Peyer's patch (tissue), 4 donors: ENCODE results near the gene MEN1.

Source experiments
- POLR2A ChIP-seq, 2 donors: fragments of 450-650 bp; IDR thresholded peaks; one replicate each; pipeline ENCODE4 v1.5.1; 2017; ENCODE audit warnings: antibody characterized with exemption in 2 of 2, mild to moderate bottlenecking in 2 of 2, moderate library complexity in 2 of 2
- TF ChIP-seq, protein P1 (sequence below), 6 experiments: fragments of 450-650 bp in 4 of 6; fragments of 200-600 bp in 2 of 6; sonication (generic) in 1 of 6; IDR thresholded peaks; one replicate each; pipeline ENCODE4 v1.5.1; 2017 to 2019; ENCODE audit warnings: antibody characterized with exemption in 6 of 6, mild to moderate bottlenecking in 3 of 6, moderate library complexity in 1 of 6

DNA sequence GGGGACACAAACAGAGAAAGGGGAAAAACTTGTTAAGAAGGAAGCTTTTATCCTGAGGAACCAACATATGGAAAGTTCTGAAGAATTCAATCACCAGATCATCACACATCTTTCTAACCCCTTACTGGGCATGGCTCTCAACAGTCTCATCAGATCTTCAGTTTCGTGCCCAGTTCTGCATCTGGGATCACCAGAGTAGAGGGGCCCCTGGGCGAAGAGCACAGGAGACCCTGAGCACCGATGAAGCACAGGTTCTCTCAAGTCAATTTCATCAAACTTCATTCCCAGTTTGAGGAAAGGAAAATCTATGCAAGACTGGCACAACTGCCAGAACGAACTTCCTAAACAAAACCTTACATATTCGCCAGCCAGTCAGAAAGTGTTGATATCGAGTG is 42.1 kb downstream of the MEN1 start:
- TF ChIP-seq, protein P1, sequence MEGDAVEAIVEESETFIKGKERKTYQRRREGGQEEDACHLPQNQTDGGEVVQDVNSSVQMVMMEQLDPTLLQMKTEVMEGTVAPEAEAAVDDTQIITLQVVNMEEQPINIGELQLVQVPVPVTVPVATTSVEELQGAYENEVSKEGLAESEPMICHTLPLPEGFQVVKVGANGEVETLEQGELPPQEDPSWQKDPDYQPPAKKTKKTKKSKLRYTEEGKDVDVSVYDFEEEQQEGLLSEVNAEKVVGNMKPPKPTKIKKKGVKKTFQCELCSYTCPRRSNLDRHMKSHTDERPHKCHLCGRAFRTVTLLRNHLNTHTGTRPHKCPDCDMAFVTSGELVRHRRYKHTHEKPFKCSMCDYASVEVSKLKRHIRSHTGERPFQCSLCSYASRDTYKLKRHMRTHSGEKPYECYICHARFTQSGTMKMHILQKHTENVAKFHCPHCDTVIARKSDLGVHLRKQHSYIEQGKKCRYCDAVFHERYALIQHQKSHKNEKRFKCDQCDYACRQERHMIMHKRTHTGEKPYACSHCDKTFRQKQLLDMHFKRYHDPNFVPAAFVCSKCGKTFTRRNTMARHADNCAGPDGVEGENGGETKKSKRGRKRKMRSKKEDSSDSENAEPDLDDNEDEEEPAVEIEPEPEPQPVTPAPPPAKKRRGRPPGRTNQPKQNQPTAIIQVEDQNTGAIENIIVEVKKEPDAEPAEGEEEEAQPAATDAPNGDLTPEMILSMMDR (IDR thresholded peaks at IDR 0.05): no peak
- TF ChIP-seq POLR2A (IDR thresholded peaks at IDR 0.05): no peak
